Natural killer cell (primary cell): Measurements from ENCODE around the gene REG1B. TPM values are rescaled to one million over a fixed set of nuclear protein-coding genes. Genes with fewer than 3 reads are reported as not detected.

ENCODE experiments used
- ATAC-seq, 3 donors: fragments of 150-1000 bp in 2 of 3; fragments of 200-7000 bp in 1 of 3; cut with Tn5 transposase; 1 replicate in 1 of 3; 2 replicates in 2 of 3; pipeline ENCODE4 v1.10.0; 2021; ENCODE audit warnings: mild to moderate bottlenecking in 2 of 3, moderate library complexity in 2 of 3
- DNase-seq, 2 donors: peaks; one replicate each; pipeline versions ENCODE4 v3.0.0 to v3.0.0-alpha.2; 2013 to 2021; ENCODE audit warnings: mixed read lengths in 1 of 2
- H3K27ac ChIP-seq: one replicate; pipeline ENCODE4 v1.5.1; 2013; ENCODE audit warnings: mild to moderate bottlenecking, low read length
- H3K27me3 ChIP-seq: one replicate; pipeline ENCODE4 v1.6.1; 2013; ENCODE audit warnings: low read length; ENCODE audit not compliant: control insufficient read depth, insufficient read depth
- H3K36me3 ChIP-seq: one replicate; pipeline ENCODE4 v1.6.1; 2013; ENCODE audit warnings: low read length; ENCODE audit not compliant: control insufficient read depth, insufficient read depth
- H3K4me1 ChIP-seq: one replicate; pipeline ENCODE4 v1.6.1; 2013; ENCODE audit warnings: low read length; ENCODE audit not compliant: control insufficient read depth, insufficient read depth
- H3K4me3 ChIP-seq: one replicate; pipeline ENCODE4 v1.5.1; 2013; ENCODE audit warnings: low read length
- H3K9me3 ChIP-seq: one replicate; pipeline ENCODE4 v1.6.1; 2013; ENCODE audit warnings: low read length; ENCODE audit not compliant: control insufficient read depth, insufficient read depth
- H3K27ac Mint-ChIP-seq, 2 donors: one replicate each; pipeline ENCODE4 v1.8.0; 2022; ENCODE audit warnings: mild to moderate bottlenecking in 2 of 2, mixed read lengths in 2 of 2, moderate library complexity in 1 of 2
- H3K27me3 Mint-ChIP-seq, 2 donors: one replicate each; pipeline ENCODE4 v1.8.0; 2022; ENCODE audit warnings: low read depth in 2 of 2, mixed read lengths in 2 of 2
- H3K36me3 Mint-ChIP-seq: one replicate; pipeline ENCODE4 v1.8.0; 2022; ENCODE audit warnings: mixed read lengths
- H3K4me1 Mint-ChIP-seq, 2 donors: one replicate each; pipeline ENCODE4 v1.8.0; 2022; ENCODE audit warnings: mixed read lengths in 2 of 2
- H3K4me3 Mint-ChIP-seq: one replicate; pipeline ENCODE4 v1.8.0; 2022; ENCODE audit warnings: mild to moderate bottlenecking, moderate library complexity, mixed read lengths
- H3K9me3 Mint-ChIP-seq, 2 donors: one replicate each; pipeline ENCODE4 v1.8.0; 2022; ENCODE audit warnings: mixed read lengths in 2 of 2
- WGBS: methylation state at CpG from one replicate; pipeline ENCODE4 v1.1.7; 2013; ENCODE audit warnings: missing lambda C conversion rate; ENCODE audit not compliant: insufficient coverage; 5-methylcytosine and 5-hydroxymethylcytosine counted together
- intact Hi-C: fragments of 100-400 bp; cut with micrococcal nuclease; formaldehyde crosslinking; loops from one replicate; pipeline ENCODE4 v1.14.2; 2022
- total RNA-seq, 4 donors: library from RNA; stranded (reverse); fragments of 120-200 nt in 1 of 4; gene quantifications; one replicate each; pipeline versions ENCODE4 v1.2.3 to v1.2.4, GENCODE V29; 2013 to 2022
- TF ChIP-seq, protein P1 (sequence below): fragments of 200-600 bp; IDR thresholded peaks from one replicate; pipeline ENCODE4 v1.8.0; 2022; ENCODE audit warnings: antibody characterized with exemption

Gene REG1B
- total RNA-seq, 3 donors from 2014 or later (not counting 1 experiment from before 2014, with no cell fraction given) = not detected

DNA sequence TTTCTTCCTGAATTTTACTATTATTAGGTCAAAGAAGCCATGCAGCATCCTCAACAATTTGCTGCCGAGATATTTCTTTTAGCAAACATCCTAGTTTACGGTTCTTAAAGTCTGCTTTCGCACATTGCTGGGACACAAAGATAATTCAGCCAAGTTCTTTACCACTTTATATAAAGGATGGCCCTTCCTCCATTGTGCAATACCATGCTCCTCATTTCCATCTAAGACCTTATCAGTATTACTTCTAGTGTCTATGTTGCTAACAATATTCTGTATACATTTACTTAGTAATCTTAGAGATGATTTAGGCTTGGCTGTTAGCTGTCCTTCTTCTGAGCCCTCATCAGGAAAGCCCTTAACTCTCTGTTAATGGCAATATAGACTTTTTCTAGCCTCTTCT lies 24.5 kb upstream of the REG1B start:
- ATAC-seq (no peak), DNase-seq (no peak)
- Histone ChIP-seq H3K9me3 (peaks cover 2% of the 10 kb centered on the region), H3K4me1 (no peaks in the 10 kb centered on the region), H3K27me3 (no peaks in the 10 kb centered on the region), H3K4me3 (no peak overlapping the region), H3K27ac (no peak overlapping the region), H3K36me3 (no peaks in the 10 kb centered on the region)
- Mint-ChIP-seq H3K4me3 (no peak overlapping the region), H3K9me3 (peaks cover 4 to 21% of the 10 kb centered on the region in 2 donors), H3K27ac (no peak overlapping the region), H3K4me1 (no peaks in the 10 kb centered on the region), H3K27me3 (no peaks in the 10 kb centered on the region), H3K36me3 (no peaks in the 10 kb centered on the region)
- intact Hi-C loops = no loop called here
- TF ChIP-seq, protein P1, sequence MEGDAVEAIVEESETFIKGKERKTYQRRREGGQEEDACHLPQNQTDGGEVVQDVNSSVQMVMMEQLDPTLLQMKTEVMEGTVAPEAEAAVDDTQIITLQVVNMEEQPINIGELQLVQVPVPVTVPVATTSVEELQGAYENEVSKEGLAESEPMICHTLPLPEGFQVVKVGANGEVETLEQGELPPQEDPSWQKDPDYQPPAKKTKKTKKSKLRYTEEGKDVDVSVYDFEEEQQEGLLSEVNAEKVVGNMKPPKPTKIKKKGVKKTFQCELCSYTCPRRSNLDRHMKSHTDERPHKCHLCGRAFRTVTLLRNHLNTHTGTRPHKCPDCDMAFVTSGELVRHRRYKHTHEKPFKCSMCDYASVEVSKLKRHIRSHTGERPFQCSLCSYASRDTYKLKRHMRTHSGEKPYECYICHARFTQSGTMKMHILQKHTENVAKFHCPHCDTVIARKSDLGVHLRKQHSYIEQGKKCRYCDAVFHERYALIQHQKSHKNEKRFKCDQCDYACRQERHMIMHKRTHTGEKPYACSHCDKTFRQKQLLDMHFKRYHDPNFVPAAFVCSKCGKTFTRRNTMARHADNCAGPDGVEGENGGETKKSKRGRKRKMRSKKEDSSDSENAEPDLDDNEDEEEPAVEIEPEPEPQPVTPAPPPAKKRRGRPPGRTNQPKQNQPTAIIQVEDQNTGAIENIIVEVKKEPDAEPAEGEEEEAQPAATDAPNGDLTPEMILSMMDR = no peak
- WGBS = 96% methylated on average over 3 of the region's 3 CpGs

DNA sequence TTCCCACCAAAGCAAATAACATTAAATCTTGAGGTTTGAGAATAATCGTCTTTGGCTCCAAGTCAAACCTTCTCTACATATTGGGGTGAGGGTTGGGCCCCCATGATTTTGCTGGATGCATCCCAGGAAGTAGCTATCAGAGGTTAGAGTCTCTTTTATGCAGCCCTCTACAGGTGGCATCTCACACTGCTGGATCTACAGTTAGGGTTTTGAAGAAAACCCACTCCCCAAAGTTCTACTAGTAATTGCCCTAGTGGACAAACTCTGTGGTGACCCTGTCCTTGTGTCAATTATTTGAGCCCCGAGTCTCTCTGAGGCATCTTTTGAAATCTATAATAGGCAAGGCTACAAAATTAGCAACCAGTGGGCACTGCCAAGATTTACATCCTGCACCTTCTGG lies 17.5 kb upstream of the REG1B start:
- H3K27ac Mint-ChIP-seq = no peak overlapping the region
- H3K27me3 ChIP-seq = no peaks in the 10 kb centered on the region
- H3K9me3 ChIP-seq = no peaks in the 10 kb centered on the region
- H3K4me3 ChIP-seq = no peak overlapping the region
- no peaks in the 10 kb centered on the region for H3K4me1 Mint-ChIP-seq
- H3K36me3 ChIP-seq = no peaks in the 10 kb centered on the region
- H3K27ac ChIP-seq = no peak overlapping the region
- WGBS = 100% methylated on average over 1 of the region's 2 CpGs
- no peak overlapping the region for H3K4me3 Mint-ChIP-seq
- TF ChIP-seq, protein P1 = no peak
- no peaks in the 10 kb centered on the region for H3K27me3 Mint-ChIP-seq
- DNase-seq (no peak), ATAC-seq (no peak)
- H3K36me3 Mint-ChIP-seq = peaks cover 8% of the 10 kb centered on the region
- intact Hi-C loops = no loop called here
- peaks cover 4 to 6% of the 10 kb centered on the region in 2 donors for H3K9me3 Mint-ChIP-seq
- H3K4me1 ChIP-seq = no peaks in the 10 kb centered on the region

DNA sequence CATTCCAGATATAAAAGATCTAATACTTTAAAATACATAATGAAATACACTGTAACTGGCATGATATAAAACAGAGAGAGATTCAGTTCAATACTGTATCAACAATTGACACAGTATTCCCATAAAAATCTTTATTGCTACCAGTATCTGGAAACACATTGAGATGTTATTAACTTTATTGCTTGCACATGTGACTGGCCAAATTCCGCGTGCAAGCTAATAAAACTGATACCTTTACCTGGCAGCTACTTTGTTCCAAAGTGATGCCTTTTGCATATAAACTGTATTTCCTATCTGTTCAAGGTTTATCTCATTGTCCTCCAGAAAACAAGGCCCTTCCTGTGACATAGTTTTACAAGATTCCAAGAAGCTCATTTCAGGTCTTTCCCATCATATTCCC lies 15.4 kb upstream of the REG1B start:
- Mint-ChIP-seq H3K27me3 (no peaks in the 10 kb centered on the region), H3K36me3 (peaks cover 8% of the 10 kb centered on the region), H3K27ac (no peak overlapping the region), H3K4me3 (no peak overlapping the region), H3K4me1 (no peaks in the 10 kb centered on the region), H3K9me3 (peaks cover 6 to 7% of the 10 kb centered on the region in 2 donors)
- H3K9me3 ChIP-seq = no peaks in the 10 kb centered on the region
- ATAC-seq (no peak), DNase-seq (no peak)
- TF ChIP-seq, protein P1 = no peak
- H3K27ac ChIP-seq = no peak overlapping the region
- H3K36me3 ChIP-seq = no peaks in the 10 kb centered on the region
- 87% methylated on average over 2 of the region's 2 CpGs for WGBS
- H3K4me1 ChIP-seq = no peaks in the 10 kb centered on the region
- no peak overlapping the region for H3K4me3 ChIP-seq
- intact Hi-C loops = no loop called here
- H3K27me3 ChIP-seq = no peaks in the 10 kb centered on the region

DNA sequence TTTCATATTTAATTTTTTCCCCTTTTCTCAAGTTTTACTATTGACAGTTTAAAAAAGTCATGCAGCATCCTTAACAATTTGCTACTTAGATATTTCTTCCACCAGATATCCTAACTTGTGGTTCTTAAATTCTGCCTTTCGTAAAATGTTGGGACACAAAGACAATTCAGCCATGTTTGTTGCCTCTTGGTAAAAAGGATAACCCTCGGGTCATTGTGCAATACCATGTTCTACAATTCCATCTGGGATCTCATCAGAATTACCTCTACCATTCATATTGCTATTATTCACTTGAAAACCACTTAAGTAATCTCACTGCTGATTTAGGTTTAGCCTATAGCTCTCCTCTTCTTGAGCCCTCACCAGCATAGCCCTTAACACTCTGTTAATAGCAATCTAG lies 13.2 kb upstream of the REG1B start:
- no peak for DNase-seq
- Histone ChIP-seq H3K4me1 (no peaks in the 10 kb centered on the region), H3K4me3 (no peak overlapping the region), H3K36me3 (no peaks in the 10 kb centered on the region), H3K9me3 (peaks cover 7% of the 10 kb centered on the region), H3K27me3 (no peaks in the 10 kb centered on the region), H3K27ac (no peak overlapping the region)
- 76% methylated on average over 2 of the region's 2 CpGs for WGBS
- intact Hi-C loops = no loop called here
- no peaks in the 10 kb centered on the region for H3K4me1 Mint-ChIP-seq
- no peak overlapping the region for H3K27ac Mint-ChIP-seq
- no peaks in the 10 kb centered on the region for H3K27me3 Mint-ChIP-seq
- no peak overlapping the region for H3K4me3 Mint-ChIP-seq
- H3K9me3 Mint-ChIP-seq = peaks cover 13 to 15% of the 10 kb centered on the region in 2 donors
- H3K36me3 Mint-ChIP-seq = peaks cover 8% of the 10 kb centered on the region
- TF ChIP-seq, protein P1 = no peak
- no peak for ATAC-seq
